ENCODE measurements around the gene IPO5. TPM values are rescaled to one million over a fixed set of nuclear protein-coding genes. Genes with fewer than 3 reads are reported as not detected.

IPO5 gene
- total and polyA plus RNA-seq, 2 of the 8 experiments (the other 6 are each of a cell fraction or from before 2014, with no cell fraction given), result 143 to 410 TPM

DNA sequence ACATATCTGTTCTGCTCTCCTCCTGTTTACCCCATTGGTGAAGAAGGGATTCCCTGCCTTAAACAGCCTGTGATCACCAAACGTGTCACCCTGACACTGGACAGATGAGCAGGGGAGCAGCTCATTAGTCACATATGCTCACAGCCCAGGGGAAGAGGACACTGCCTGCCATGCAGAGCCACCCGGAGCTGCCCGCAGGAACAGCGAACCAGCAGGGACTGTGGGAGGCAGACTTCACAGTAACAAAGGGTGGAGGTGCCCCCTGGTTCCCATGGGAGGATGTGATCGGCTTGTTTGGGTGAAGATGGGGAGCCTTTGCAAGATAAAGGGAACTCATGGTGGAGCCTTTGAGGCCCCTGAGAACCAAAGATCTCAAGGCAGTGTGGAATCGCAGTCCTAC, 100.8 kb downstream of the IPO5 start (continued):
- no peak for TF ChIP-seq HDAC2 (IDR thresholded peaks at IDR 0.05; ENCODE audit: borderline replicate concordance in 1 of 2, low read depth in 2 of 2, low read length in 2 of 2)
